ENCODE measurements around the gene ANTXR1. TPM values are rescaled to one million over a fixed set of nuclear protein-coding genes. Genes with fewer than 3 reads are reported as not detected.

ANTXR1 gene
- polyA plus RNA-seq, 1 of the 3 experiments (the other 2 are of a cell fraction), result 114 TPM

DNA sequence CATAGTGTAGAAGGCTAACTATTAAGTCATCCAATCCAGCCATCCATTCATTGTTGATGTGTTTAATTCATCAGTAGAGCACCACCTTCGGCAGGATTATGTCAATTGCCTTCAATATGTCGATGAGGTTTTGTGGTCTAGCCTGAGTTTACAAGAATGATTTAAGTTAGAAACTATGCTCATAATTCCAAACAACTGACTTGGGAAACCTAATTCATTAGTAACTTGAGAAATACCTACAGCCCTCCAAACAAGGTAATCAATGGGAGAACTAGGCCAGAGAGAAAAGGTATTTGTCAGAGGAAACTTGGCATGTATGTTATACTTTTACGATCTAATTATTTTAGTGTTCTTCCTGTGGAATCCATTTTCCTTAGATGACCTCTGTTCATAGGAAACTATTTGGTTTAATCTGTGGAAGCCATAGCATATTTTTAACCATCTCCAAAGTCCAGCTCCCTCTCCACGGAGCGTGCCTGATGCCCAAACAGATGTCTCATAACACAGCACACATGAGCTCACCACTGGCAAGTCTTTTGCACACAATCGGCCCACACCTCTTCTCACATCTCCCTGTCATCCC, 225.6 kb downstream of the ANTXR1 start:
- no peak overlapping the region for H2AFZ ChIP-seq (ENCODE audit: low read depth)
- H3K27ac ChIP-seq (ENCODE audit: low read depth in 2 of 2, low read length in 1 of 2), result no peak overlapping the region
- no peaks in the 10 kb centered on the region for H3K9me3 ChIP-seq
- H3F3A ChIP-seq (replicated peaks; ENCODE audit: insufficient read depth), result no peaks in the 10 kb centered on the region
- TF ChIP-seq NFIC (IDR thresholded peaks at IDR 0.05; ENCODE audit: borderline replicate concordance) (no peak), SMC3 (IDR thresholded peaks at IDR 0.05; ENCODE audit: low read depth, low read length) (no peak), JUND (IDR thresholded peaks at IDR 0.05) (no peak), FOSL2 (IDR thresholded peaks at IDR 0.05; ENCODE audit: borderline replicate concordance, low read depth) (no peak), RXRA (IDR thresholded peaks at IDR 0.05; ENCODE audit: borderline replicate concordance, low read depth) (no peak), RCOR1 (IDR thresholded peaks at IDR 0.05; ENCODE audit: low read length) (no peak), GATA2 (CRISPR knock-in tag; IDR thresholded peaks at IDR 0.05) (no peak), EZH2phosphoT487 (IDR thresholded peaks at IDR 0.05; ENCODE audit: borderline replicate concordance, low read depth) (no peak), GABPA (IDR thresholded peaks at IDR 0.05; ENCODE audit: low read depth) (no peak), FOXJ3 (CRISPR knock-in tag; IDR thresholded peaks at IDR 0.05) (no peak), EP300 (IDR thresholded peaks at IDR 0.05; ENCODE audit: borderline replicate concordance in 1 of 2, low read depth in 1 of 2, low read length in 1 of 2) (no peak)
- TF ChIP-seq, protein P1, sequence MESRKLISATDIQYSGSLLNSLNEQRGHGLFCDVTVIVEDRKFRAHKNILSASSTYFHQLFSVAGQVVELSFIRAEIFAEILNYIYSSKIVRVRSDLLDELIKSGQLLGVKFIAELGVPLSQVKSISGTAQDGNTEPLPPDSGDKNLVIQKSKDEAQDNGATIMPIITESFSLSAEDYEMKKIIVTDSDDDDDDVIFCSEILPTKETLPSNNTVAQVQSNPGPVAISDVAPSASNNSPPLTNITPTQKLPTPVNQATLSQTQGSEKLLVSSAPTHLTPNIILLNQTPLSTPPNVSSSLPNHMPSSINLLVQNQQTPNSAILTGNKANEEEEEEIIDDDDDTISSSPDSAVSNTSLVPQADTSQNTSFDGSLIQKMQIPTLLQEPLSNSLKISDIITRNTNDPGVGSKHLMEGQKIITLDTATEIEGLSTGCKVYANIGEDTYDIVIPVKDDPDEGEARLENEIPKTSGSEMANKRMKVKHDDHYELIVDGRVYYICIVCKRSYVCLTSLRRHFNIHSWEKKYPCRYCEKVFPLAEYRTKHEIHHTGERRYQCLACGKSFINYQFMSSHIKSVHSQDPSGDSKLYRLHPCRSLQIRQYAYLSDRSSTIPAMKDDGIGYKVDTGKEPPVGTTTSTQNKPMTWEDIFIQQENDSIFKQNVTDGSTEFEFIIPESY (IDR thresholded peaks at IDR 0.05; ENCODE audit: borderline replicate concordance, low read depth), result no peak
- CTCF ChIA-PET, result interaction anchor here (0.8 kb wide), 1 partner anchor 224 kb away, joined by 3 read pairs; no protein-coding TSS in a partner anchor
- POLR2A ChIA-PET, result no interaction called here
- H3K4me1 ChIP-seq (ENCODE audit: control insufficient read depth in 1 of 2, insufficient read depth in 2 of 2, low read depth in 1 of 2, low read length in 1 of 2), result peaks cover 0 to 9% of the 10 kb centered on the region in 2 experiments; a peak in 2 of 4 replicates
- no peak overlapping the region for H3K9ac ChIP-seq
- no peaks in the 10 kb centered on the region for H3K79me2 ChIP-seq (ENCODE audit: insufficient read depth)
- no peaks in the 10 kb centered on the region for H4K20me1 ChIP-seq (ENCODE audit: insufficient read depth)
- WGBS (ENCODE audit: low lambda C conversion rate), result 98% methylated on average over 6 of the region's 6 CpGs
- H3K36me3 ChIP-seq (replicated peaks in 1 of 2; ENCODE audit: control insufficient read depth in 1 of 2, insufficient read depth in 2 of 2, low read length in 1 of 2), result peaks cover 17 to 50% of the 10 kb centered on the region in 2 experiments
- H3K4me2 ChIP-seq, result no peak overlapping the region
- no peaks in the 10 kb centered on the region for H3K27me3 ChIP-seq (ENCODE audit: insufficient read depth)
- no peaks in the 10 kb centered on the region for H3K9me2 ChIP-seq
- no peak overlapping the region for H3K4me3 ChIP-seq (ENCODE audit: low read depth in 2 of 2, low read length in 1 of 2)
- no peak for DNase-seq

DNA sequence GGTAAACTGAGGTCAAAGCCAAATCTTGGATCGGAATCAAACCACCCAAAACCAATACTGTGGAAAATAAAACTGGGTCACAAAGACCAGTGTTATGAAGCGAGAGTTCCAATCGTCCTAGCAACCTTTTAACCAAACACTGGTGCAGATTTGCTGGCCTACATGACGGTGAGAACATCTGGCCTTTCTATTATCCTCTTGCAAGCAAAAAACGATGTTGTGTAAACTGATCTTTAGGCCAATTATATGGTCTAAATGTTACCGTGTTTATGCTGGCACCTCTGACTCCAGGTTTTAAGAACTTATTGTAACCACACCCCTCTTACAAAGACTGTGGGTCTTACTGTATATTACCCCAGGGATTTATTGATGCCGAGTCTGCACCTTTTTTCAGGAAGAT, 228.1 kb downstream of the ANTXR1 start:
- 90% methylated on average over 7 of the region's 7 CpGs for WGBS (ENCODE audit: low lambda C conversion rate)
- ChIA-PET POLR2A (no interaction called here), CTCF (interaction anchor here (1.1 to 1.5 kb wide), 2 partner anchors 15 to 53 kb away, joined by 4 read pairs; no protein-coding TSS in a partner anchor)
- Histone ChIP-seq H3K9ac (no peak overlapping the region), H3K4me2 (no peak overlapping the region), H3K79me2 (ENCODE audit: insufficient read depth) (no peaks in the 10 kb centered on the region), H4K20me1 (ENCODE audit: insufficient read depth) (no peaks in the 10 kb centered on the region), H3K27me3 (ENCODE audit: insufficient read depth) (no peaks in the 10 kb centered on the region), H2AFZ (ENCODE audit: low read depth) (no peak overlapping the region), H3F3A (replicated peaks; ENCODE audit: insufficient read depth) (no peaks in the 10 kb centered on the region), H3K4me3 (ENCODE audit: low read depth in 2 of 2, low read length in 1 of 2) (no peak overlapping the region), H3K36me3 (replicated peaks in 1 of 2; ENCODE audit: control insufficient read depth in 1 of 2, insufficient read depth in 2 of 2, low read length in 1 of 2) (peaks cover 24 to 52% of the 10 kb centered on the region in 2 experiments), H3K9me3 (no peaks in the 10 kb centered on the region), H3K4me1 (ENCODE audit: control insufficient read depth in 1 of 2, insufficient read depth in 2 of 2, low read depth in 1 of 2, low read length in 1 of 2) (peaks cover 0 to 9% of the 10 kb centered on the region in 2 experiments; a peak in 2 of 4 replicates), H3K9me2 (no peaks in the 10 kb centered on the region), H3K27ac (ENCODE audit: low read depth in 2 of 2, low read length in 1 of 2) (no peak overlapping the region)
- no peak for DNase-seq
- TF ChIP-seq, protein P2, sequence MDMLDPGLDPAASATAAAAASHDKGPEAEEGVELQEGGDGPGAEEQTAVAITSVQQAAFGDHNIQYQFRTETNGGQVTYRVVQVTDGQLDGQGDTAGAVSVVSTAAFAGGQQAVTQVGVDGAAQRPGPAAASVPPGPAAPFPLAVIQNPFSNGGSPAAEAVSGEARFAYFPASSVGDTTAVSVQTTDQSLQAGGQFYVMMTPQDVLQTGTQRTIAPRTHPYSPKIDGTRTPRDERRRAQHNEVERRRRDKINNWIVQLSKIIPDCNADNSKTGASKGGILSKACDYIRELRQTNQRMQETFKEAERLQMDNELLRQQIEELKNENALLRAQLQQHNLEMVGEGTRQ (IDR thresholded peaks at IDR 0.05; ENCODE audit: borderline replicate concordance, low read depth, low read length), result no peak

Measured in SK-N-SH (cell line).